GM19328 (cell line): ENCODE measurements around the gene MKI67.
"Not testable (repeated sequence)": the region's sequence is repeated elsewhere in the genome, so short reads cannot be mapped to it uniquely, and the experiment has no call there.

Experiments
- ATAC-seq: cut with Tn5 transposase; IDR thresholded peaks from one replicate; pipeline ENCODE4 v1.9.1; 2021; ENCODE audit warnings: mild to moderate bottlenecking, moderate library complexity; ENCODE audit not compliant: unreplicated experiment

MKI67 gene

DNA sequence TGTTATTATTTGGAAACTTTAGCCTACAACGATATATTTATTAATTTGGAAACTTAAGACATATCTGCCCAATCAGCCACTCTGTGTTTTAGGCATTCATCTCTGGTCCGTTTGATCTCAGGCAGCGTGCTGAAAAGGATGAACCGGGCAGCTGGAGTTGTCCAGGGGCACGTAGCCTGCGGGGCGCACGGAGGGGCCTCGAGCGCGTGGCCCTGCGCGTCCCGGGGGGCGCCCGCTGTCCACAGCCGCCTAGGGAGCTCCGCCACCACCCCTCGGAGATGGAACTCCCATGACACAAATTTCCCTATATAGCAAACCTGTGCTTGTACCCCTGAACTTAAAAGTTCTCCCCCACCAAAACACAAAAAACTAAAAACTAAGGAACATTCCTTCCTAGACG is 24.3 kb upstream of the MKI67 start:
- no peak for ATAC-seq

DNA sequence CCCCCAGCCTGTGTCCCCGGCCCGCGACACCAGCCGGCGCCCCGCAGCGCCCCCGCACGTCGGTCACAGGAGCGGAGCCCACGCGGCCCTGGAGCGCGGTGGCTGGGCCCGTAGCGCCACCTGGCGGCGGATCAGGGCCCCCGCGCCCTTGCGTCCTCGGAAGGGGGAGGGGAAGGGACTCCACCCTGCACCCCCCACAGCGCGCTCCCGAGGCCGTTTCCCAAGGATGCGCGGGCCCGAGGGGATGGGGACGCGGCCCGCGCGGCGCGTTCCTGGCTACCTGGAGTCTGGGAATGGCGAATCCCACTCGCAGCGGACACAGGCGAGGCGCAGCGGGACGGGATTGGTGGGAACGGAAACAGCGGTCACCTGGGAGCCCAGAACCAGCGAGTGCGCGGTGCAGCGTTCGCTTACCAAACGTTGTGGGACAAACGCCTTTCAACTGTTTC is 23.8 kb upstream of the MKI67 start:
- peak; percentile 88 for ATAC-seq

DNA sequence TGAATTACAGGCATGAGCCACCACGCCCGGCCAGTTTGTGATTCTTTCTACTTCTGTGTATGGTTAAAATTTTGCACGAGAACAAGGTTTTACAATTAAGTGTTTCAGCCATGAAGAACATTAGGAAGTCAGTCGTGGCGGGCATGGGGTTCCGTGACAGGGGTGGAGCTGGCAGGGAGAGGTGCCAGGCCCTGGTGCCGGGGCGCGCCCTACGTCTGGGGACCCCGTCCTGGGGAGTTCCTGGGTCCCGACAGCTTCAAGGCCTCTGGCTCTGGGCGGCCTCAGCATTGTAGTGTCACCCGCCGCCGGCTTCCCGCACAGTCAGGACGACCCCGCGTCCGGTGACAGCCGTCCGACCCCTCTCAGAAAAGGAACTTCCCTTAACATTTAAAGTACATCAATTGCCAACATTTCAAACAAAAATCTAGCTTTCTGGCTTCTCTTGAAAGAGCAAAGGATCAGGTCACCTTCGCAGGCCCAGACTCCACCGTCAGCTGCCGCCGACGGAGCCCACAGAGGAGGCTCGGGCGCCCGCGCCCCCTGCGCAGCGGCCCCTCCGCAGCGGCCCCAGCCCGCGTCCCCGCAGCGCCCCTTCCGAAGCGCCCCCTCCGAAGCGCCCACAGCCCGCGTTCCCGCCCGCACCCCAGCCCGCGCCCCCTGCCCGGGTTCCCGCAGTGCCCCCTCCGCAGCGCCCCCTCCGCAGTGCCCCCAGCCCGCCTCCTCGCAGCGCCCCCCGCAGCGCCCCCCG is 23.2 kb upstream of the MKI67 start:
- ATAC-seq, result no peak

DNA sequence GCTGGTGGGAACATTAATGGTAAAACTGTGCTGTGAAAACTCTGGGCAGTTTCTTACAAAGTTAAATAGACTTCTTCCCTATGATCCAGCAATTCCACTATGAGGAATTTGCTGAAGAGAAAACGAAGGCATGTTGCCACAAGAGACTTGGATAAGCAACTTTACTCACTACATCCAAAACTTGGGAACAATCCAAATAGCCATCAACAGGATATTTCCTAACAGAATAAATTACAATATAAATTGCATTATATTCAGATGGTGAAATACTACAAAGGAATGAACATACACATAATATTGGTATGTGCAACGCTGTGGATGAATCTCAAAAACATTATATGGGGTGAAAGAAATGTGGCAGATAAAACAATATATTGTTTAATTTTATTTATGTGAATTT is 21.4 kb upstream of the MKI67 start:
- no peak for ATAC-seq

DNA sequence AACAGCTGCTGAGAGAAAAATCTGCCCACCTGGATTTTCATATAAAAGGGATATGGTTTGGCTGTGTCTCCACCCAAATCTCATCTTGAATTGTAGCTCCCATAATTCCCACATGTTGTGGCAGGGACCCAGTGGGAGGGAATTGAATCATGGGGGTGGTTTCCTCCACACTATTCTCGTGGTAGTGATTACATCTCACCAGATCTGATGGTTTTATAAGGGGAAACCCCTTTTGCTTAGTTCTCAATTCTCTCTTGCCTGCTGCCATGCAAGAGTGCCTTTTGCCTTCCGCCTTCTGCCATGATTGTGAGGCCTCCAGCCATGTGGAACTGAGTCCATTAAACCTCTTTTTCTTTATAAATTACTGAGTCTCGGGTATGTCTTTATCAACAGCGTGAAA is 20.8 kb upstream of the MKI67 start:
- no peak for ATAC-seq

DNA sequence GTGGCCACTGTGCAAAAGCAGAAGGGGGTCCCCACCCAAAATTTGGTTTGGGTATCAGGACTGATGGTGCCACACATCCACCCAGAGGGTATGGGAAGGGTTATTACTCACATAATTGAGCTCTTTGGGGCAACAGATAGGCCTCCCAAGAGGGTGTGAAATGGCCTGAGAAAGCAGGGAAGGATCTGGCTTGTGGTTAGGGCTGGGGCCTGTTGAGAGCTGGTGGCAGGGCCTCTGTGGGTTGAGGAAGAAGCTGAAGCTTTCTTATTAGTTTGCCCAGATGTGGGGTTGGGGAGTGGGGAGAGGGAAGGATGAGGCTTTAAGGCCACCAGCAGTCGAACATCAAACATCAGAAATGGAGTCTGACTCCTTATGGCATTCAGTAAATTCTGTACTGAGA is 18.3 kb upstream of the MKI67 start:
- no peak for ATAC-seq

DNA sequence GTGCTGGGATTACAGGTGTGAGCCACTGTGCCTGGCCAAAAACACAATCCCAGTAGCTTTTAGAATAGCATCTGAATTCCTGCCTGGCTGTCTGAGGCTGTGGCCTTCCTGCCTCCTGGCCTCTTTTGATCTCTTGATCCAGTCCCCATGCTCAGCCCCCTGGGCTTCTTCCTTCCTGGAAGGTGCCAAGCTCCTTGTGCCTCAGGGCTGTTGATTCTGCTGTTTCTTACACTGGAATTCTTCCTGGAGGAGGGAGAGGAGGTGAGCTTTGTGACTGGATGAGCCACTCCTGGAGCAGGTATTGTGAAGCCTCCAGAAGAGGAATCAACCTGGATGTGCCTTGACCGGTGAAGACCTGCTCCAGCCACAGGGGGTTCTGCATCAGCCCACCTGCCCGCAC is 17.3 kb upstream of the MKI67 start:
- ATAC-seq, result no peak

DNA sequence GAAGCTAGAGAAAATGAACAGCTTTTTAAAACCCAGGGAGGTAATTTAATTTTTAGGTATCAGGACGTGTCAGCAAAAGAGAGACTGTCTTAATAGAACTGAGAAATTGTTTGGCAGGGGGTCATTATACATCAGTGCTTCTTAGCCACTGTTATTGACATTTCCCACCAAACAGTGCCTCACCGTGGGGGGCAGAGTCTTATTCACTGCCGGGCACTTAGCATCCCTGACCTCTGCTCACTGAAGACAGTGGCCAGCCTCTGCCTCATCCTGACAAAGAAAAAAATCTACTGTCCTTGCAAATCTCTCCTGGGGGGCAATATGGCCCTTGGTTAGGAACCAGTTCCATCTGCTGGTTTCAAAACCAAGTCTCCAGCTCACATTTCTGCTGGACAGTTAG is 14.2 kb upstream of the MKI67 start:
- no peak for ATAC-seq

DNA sequence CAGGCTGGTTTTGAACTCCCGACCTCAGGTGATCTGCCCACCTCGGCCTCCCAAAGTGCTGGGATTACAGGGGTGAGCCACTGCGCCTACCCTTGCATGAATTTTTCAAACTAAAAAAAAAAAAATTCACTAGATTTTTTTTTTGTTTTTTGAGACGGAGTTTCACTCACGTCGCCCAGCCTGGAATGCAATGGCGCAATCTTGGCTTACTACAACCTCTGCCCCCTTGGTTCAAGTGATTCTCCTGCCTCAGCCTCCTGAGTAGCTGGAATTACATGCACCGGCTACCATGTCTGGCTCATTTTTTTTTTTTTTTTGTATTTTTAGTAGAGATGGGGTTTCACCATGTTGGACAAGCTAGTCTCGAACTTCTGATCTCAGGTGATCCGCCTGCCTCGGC is 12.2 kb upstream of the MKI67 start:
- ATAC-seq, result not testable (repeated sequence)

DNA sequence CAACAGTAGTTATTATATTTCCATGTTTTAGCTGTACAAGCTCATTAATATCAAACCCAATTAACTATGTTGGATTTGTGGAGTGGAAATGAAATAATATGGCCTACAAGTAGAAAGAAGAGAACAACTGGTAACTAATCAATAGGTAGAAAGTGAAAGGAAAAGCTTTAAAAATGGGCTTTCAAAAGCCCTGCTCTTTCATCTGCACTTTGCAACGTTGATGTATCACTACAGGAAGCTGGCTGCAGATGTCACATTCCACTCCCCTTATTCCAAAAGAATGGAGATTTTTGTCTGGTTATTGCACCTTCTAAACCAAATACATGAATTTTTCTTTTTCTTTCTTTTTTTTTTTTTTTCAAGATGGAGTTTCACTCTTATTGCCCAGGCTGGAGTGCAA is 11.7 kb upstream of the MKI67 start:
- ATAC-seq, result no peak

DNA sequence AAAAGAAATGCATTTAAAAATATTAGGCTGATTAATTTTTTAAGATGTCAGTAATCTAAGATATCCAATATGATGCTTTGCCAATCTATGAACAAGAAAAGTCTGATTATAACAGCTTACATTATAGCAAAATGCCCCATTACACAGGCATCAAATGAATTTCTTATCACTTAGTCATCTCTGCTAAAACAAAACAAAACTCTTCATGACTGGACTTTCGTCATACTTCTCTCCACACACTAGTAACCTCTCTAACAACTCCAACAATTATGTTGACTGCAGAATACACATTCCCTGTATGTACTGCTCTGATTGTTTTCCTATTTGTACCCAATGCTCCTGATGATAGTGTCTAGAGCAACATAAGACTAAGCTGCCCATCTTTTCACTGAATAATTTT is 3.8 kb upstream of the MKI67 start:
- ATAC-seq, result no peak

DNA sequence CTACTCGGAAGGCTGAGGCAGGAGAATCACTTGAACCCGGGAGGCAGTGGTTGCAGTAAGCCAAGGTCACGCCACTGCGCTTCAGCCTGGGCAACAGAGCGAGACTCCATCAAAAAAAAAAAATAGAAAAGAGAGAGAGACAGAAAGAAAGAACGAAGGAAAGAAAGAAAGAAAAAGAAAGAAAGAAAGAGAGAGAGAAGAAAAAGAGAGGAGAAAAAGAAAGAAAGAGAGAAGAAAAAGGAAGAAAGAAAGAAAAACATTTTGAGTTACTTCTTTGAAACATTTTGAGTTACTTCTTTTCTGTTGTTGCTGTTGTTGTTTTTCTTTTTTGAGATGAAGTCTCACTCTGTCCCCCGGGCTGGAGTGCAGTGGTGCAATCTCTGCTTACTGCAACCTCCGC is 2.4 kb upstream of the MKI67 start:
- ATAC-seq, result no peak

DNA sequence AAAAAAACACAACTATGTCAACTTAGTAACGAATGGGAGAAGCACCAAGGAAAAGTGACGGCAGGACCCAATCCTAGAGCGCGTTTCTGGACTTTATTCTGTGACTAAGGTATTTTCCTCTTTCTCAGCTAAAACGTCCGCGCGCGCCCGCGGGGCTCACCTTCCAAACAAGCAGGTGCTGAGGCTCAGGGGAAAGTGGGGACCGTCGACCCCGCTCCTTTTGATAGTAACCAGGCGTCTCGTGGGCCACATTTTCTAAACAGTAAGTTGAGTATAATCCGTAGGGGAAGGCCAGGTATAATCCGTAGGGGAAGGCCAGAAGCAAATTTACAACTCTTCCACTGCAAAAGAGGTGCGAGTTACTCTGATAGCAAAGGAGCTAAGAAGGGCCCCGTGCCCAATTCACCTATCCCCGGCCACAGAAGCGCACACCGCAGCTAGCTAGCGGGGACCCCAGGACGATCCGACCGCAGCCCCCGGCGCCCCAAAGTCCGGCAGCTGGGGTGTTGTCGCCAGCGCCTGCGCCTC is 743 bp downstream of the MKI67 start:
- ATAC-seq, result peak; percentile 7

DNA sequence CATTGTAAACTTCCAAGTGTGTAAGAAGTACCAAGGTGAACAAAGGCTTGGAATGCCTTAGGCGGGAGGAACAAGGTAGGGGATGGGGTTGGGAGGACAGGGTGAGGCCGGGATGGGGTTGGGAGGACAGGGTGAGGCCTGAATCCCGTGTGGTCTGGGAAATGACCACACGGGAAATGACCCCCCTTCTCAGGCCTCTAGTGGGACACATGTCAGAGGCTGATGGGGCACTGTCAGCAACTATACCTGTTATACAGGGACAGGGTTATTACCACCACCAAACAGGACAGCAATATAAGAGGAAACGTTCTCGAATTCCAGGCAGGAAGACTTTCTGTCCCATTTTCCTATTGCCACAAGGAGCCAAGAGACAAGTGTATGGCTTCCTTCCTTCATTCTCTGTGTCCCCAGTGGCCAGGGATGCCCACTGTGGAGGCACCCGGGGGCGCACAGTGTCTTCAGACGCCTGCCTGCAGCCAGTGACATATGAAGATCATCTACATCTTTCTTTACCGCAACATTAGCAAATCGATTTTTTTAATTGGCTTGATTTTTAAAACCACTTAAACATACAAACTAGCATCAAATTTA is 1.3 kb downstream of the MKI67 start:
- ATAC-seq, result no peak

DNA sequence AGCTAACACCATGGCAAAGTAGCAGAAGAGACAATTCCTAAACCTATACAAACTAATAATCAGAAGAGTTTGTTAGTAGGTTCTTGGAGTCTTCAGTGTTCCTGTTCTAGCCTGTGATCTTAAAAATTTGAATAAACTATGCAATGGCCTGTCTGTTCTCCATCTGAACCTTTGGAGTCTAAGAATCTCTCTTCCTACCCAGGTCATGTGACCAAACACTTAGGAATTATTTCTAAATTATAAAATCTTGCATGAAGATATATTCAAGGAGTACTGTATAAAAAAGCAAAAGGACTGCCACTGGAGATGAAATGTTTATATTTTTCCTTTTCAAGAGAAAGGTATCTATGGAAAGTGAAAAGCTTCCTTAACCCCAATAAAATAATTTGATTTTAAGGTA is 2.4 kb downstream of the MKI67 start:
- ATAC-seq, result no peak

DNA sequence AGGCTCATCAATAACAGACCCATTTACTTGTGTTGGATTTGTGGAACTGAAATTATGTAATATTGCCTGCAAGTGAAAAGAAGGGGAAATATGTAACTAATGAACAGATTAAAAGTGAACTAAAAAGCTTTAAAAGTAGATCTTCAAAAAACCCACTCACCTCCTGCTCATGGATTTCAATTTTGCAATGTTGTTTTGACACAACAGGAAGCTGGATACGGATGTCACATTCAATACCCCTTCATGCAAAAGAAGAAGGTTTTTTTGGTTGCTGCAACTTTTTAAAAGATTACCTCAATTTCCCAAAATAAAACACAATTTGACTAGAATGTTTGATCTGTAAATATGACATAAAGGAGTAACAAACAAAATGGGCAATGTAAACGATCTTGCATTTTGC is 3.3 kb downstream of the MKI67 start:
- ATAC-seq, result no peak

DNA sequence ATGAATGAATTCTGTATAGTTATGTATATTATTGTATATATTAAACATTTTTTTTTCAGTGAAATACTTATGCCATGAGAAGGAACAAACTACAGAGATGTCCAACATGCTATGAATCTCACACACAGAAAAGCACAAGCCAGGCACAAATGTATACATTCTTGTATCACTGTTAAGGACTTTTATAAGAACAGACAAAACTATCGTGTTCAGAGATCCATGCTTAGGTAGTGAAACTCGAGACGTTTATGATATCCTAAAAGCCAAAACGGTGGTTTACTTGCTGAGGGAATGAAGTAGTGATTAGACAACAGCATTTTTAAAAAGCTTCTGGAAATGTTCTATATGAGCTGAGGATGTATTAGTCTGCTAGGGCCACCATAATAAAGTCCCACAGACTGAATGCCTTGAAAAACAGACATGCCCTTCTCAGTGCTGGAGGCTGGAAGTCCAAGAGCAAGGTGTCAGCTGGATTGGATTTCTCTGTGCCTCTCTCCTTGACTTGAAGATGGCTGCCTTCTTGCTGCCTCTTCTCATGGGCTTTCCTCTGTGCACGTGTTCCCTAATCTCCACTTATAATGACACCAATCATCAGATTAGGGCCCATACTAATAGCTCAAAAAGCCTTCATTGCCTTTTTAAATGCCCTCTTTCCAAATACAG is 4.3 kb downstream of the MKI67 start:
- no peak for ATAC-seq

DNA sequence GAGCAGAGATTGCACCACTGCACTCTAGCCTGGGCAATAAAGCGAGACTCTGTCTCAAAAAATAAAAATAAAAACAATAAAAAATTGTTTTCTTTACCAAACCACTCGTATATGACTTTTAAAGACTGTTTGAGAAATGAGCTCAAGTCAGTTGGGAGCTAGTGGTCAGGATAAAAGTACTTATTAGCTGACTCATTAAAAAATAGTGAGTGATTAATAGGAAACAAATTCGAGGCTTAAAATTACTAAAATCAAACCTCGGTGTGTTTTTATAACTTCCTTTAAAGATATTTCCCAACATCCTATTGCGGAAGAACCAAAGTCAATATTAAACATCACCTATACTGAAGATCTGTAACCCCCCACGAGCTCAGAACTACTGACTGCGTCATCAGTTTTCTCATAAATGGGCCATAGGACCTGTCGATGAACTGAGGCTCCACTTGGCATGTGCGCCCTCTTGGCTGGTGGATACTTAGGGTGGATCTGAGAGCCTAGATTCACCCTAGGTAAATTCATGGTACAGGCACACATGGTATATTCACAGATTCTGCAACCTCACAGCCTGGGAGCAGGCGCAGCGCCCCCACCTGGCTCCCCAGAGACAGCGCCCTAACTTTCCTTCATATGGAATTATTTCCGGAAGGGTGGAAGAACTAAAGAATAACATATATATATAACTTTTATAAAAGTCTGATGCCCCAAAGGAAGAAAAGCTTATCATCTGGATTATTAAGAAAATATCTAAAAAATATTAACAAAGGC is 9.2 kb downstream of the MKI67 start:
- ATAC-seq, result no peak

DNA sequence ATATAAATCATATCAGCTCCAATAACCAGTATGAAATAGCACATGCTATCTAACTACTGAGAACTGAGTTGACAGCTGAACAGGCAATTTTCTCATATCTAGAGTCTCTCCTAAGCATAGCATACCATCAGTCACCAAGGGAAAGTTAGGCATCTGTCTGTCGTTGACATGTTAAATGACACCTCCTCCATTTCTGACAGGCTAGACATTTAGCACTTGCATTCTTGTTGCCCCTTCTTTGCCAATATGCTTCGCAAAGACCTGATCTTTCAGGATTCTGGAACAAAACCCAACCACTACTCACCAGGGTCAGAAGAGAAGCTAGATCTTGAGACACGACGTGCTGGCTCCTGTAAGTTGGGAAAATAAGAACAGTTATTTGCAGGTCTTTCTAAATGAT is 10.0 kb downstream of the MKI67 start:
- ATAC-seq, result no peak

DNA sequence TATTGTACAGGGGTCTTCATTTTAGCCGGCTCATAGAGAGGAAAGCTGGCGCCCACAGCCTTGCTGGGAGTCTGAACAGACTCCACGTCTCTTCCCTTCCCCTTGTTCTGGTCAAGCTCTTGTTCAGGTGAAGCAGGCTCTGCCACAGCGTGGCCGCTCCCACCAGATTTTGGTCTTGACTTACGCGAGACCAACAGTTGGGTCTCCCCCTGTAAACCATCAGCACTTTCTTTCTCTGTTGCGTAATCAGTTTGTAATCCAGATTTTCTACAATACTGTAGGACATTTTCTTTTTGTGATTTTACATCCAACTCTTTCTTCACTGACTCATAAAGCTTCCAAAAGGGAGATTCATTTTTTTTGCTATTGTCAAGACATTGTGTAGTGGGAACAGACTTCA is 10.9 kb downstream of the MKI67 start:
- ATAC-seq, result no peak

DNA sequence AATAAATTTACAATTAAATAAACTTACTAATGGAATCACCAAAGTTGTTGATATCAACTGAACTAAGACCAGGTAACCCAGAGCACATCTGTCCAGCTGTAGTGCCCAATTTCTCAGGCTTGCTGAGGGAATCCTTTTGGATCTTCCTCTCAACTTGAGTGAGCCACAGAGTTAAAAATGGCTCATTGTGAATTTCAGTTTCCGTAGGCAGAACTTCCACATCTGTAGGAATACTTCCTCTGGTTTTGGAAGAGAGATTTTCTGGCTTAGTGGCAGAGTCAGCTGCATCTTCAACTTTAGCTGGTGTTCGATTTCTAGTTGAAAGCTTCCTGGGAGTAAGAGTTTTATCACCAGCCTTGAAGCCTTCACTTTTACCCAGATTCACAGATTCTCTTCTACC is 11.3 kb downstream of the MKI67 start:
- ATAC-seq, result no peak
